GM10266 (cell line): ENCODE results near the gene MAP3K4.

ENCODE experiments used
- DNase-seq: peaks from one replicate; pipeline ENCODE4 v3.0.0; 2012; ENCODE audit errors: extremely low spot score
- TF ChIP-seq, protein P1 (sequence below): IDR thresholded peaks from 2 replicates; pipeline ENCODE4 v1.5.1; 2012; ENCODE audit warnings: mild to moderate bottlenecking, low read depth; ENCODE audit not compliant: control insufficient read depth, insufficient read depth; ENCODE audit errors: missing control alignments

MAP3K4 gene

DNA sequence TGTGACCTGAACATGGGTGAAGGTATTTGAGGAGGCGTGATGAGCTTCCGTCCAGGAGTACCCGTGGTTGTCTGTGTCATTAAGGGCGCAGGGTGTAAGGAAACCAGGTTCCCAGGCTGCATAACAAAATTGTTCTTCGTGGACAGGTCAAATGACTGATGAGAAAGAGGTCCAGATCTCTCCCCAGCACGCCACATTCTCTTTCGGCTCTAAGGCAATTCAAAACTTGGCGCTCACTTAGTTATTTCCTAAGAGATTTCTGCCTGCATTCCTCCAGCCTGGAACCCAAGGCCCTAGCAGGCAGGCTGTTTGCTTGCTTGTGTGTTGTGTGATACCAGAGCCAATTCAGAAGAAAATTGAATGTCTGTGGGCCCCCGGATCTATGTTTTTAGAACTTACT is 142.4 kb downstream of the MAP3K4 start:
- TF ChIP-seq, protein P1, sequence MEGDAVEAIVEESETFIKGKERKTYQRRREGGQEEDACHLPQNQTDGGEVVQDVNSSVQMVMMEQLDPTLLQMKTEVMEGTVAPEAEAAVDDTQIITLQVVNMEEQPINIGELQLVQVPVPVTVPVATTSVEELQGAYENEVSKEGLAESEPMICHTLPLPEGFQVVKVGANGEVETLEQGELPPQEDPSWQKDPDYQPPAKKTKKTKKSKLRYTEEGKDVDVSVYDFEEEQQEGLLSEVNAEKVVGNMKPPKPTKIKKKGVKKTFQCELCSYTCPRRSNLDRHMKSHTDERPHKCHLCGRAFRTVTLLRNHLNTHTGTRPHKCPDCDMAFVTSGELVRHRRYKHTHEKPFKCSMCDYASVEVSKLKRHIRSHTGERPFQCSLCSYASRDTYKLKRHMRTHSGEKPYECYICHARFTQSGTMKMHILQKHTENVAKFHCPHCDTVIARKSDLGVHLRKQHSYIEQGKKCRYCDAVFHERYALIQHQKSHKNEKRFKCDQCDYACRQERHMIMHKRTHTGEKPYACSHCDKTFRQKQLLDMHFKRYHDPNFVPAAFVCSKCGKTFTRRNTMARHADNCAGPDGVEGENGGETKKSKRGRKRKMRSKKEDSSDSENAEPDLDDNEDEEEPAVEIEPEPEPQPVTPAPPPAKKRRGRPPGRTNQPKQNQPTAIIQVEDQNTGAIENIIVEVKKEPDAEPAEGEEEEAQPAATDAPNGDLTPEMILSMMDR: no peak
- no peak for DNase-seq

GRCh38 chr6:161134550-161135298 is 143.2 kb downstream of the MAP3K4 start:
- TF ChIP-seq, protein P1: no peak
- DNase-seq: no peak

- TF ChIP-seq, protein P1: no peak
- DNase-seq: no peak
Measured at GRCh38 chr6:161135695-161136591, 144.4 kb downstream of the MAP3K4 start.

GRCh38 chr6:161136655-161137054 is 145.1 kb downstream of the MAP3K4 start:
- DNase-seq: no peak
- TF ChIP-seq, protein P1: no peak

- DNase-seq: no peak
- TF ChIP-seq, protein P1: no peak
Measured at GRCh38 chr6:161137320-161137719, 145.8 kb downstream of the MAP3K4 start.

DNA sequence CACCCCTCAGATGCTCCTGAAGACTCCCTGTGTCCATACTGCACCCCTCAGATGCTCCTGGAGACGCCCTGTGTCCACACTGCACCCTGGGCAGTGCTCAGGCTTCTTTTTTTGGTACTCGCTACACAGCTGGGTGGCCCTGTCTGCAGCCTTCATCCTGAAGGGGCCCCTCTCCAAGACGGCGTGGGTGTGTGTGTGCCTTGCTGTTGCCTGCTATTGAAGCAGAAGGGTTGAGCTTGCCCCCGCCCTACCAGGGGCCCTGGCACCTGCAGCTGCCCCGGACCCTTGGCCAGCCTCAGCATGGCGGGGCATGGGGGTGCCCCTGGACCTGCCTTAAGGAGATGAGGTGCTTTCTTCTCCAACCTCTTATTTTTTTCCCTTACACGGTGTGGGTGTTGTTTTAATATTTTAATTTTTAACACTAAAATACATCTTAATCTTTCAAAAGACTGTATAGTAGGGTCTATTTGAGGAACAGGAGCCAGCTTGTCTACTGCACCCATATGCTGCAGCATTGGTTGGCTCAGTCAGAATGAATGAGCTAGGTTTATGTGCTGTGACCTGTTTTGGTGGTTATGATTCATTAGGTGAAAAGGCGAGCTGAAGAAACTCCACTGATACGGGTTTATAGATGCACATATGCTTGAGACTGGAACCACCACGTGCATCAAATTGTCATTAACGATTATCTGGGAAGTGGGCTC is 146.4 kb downstream of the MAP3K4 start:
- no peak for DNase-seq
- TF ChIP-seq, protein P1: no peak
